Peyer's patch (tissue), 4 donors: ENCODE data around the gene SWT1.

Experiments used
- POLR2A ChIP-seq, 2 donors: fragments of 450-650 bp; IDR thresholded peaks; one replicate each; pipeline ENCODE4 v1.5.1; 2017; ENCODE audit warnings: antibody characterized with exemption in 2 of 2, mild to moderate bottlenecking in 2 of 2, moderate library complexity in 2 of 2
- TF ChIP-seq, protein P1 (sequence below), 6 experiments: fragments of 450-650 bp in 4 of 6; fragments of 200-600 bp in 2 of 6; sonication (generic) in 1 of 6; IDR thresholded peaks; one replicate each; pipeline ENCODE4 v1.5.1; 2017 to 2019; ENCODE audit warnings: antibody characterized with exemption in 6 of 6, mild to moderate bottlenecking in 3 of 6, moderate library complexity in 1 of 6

DNA sequence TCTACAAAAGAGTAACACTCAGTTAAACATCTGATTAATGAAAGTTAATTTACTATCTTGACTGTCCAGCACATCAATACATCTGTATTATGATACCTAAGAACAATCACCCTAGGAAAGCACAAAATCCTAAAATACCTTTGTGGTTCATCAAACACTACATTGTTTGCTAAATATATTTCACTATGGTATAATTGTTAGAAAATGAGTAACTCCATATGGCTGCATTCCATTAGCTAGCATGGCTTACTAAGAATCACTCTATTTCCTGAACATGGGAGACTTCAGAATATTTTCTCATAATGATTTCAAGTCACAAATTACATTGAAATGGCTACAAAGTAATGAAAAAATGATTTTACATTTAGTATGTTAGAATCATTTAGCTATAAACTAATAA, 12.7 kb upstream of the SWT1 start:
- TF ChIP-seq, protein P1, sequence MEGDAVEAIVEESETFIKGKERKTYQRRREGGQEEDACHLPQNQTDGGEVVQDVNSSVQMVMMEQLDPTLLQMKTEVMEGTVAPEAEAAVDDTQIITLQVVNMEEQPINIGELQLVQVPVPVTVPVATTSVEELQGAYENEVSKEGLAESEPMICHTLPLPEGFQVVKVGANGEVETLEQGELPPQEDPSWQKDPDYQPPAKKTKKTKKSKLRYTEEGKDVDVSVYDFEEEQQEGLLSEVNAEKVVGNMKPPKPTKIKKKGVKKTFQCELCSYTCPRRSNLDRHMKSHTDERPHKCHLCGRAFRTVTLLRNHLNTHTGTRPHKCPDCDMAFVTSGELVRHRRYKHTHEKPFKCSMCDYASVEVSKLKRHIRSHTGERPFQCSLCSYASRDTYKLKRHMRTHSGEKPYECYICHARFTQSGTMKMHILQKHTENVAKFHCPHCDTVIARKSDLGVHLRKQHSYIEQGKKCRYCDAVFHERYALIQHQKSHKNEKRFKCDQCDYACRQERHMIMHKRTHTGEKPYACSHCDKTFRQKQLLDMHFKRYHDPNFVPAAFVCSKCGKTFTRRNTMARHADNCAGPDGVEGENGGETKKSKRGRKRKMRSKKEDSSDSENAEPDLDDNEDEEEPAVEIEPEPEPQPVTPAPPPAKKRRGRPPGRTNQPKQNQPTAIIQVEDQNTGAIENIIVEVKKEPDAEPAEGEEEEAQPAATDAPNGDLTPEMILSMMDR (IDR thresholded peaks at IDR 0.05) = no peak
- no peak for TF ChIP-seq POLR2A (IDR thresholded peaks at IDR 0.05)
